GM19193 (cell line): ENCODE data around the gene COL3A1.

Experiments
- POLR2A ChIP-seq: IDR thresholded peaks from 4 replicates; pipeline ENCODE4 v1.6.1; 2011; ENCODE audit not compliant: insufficient read depth, insufficient read length; ENCODE audit errors: extremely low read depth

COL3A1 gene

DNA sequence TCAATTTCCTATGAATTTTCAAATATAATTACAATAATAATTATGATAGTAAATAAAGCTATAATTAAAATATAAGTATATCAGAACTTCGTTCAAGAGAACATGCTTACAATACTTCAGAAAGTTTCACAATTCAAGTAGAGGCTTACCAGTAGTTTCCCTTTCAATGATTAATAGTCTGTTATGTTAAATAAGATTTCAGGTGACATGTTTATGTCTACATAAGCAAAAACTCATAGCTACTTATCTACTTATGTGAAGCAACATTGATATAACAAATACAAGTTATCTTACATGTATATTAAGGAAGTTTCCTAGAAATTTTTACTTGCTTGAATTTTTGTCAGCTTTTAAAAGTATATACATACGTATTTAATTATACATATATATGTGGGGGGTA, 4.5 kb upstream of the COL3A1 start:
- TF ChIP-seq POLR2A = no peak

DNA sequence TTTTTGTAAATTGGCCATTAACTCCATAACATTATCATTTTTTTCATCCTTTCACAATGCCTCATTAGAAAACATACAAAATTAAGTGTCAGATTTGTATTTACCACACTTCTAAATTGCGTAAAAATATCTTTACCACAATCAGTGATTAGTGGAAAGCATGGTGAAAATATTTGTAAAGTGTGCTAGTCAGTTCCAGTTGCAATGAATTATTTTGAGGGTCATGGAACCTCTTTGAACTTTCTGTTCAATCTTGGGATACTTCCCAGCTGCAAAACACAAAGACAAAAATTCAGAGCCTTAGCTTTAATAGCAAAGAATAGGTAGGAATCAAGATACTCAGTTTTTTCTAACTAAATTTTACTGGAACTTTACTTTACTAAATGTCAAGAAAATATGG, 4.0 kb upstream of the COL3A1 start:
- no peak for TF ChIP-seq POLR2A

DNA sequence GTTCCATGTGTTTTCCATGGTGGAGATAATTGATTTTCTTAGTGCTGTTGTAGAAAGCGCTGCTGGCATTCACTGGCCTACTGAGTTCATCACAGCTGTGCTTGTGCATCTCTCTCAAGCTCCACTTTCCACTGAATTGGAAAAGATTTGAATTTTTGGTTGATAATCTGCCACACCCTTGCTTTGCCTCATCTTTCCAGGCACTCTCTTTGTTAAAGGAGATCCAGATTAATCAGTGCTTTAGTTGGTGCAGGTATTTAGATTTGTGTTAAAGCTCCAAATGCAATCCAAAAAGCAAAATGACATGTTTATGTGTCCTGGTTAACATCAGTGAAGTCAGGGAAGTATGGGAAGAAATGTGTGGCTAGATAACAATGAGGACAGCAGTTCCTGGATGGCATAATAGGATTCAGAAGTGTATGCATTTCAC, 2.7 kb upstream of the COL3A1 start:
- no peak for TF ChIP-seq POLR2A

DNA sequence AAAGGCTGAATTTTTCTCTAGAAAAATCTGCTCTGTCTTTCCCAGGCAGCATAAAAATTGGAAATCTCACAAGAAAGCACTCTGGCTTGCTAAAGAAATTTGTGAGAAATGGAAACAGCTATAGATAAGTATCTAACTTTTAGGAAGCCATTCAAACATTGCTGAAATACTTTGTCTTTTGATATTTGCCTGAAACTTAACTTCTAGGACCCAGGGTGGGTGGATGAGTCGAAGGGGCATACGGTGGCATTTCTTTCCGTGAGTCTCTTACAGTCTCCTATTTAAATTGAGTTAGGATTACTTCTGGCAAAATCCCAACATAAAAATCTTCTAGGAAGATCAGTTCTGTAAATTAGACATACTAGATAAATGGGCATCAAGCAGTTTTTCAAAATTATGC, 532 bp upstream of the COL3A1 start:
- no peak for TF ChIP-seq POLR2A

DNA sequence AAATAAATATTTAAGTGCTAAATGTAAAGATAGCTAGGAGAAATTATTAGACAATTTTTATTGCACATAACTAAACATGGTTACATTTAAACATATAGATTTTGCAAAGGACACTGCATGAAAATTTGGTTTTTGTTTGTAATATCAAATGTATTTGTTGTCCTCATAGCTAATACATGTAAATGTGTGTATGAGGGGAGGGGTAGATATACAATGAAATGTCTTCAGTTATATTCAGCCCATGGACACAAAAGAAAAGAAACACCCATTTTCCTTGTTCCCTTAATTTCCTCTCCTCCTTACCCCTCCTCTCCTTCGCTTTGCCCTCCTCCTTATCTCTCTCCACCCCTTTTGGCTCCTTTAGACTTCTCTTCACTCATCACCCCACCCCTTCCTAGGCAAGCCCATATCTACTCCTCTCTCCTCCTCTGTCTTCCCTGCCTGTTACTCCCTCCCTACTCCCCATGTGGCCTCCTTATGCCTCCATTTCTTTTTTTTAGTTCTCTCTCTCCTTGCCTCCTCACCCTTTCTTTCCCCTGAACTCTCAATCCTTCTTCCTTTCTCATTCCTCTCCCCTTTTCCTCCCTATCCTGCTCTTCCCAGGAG, 1.4 kb downstream of the COL3A1 start:
- TF ChIP-seq POLR2A = no peak

DNA sequence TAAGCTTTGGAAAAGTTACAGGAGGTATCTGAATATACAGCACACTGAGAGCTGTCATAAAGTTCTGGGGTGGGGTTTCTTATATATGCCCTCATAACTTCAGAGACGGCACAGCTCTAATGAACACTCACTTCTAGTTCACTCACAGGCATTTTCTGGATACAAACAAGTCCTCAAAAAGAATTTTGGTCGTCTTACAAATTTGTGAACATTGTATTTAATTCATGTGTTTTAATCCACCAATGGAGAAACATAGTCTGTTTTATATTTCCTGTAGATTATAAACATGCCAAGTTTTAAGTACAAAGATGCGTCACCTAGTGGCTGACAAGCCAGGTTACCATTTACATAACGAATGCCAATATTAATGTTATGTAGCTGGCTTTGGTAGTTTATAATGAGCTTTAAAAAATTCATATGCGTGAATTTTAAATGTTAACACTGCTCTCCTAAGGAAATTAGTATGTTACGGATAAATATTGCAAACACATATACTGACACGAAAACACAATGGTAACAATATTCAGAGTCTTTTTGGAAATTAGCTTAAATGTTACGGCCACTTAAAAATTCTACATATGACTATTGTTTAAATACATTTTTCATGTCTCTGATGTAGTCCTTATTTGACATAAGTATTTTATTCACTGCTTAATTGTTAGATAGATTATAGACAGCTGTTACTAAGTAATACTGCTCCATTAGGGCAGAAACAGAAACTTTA, 2.5 kb downstream of the COL3A1 start:
- TF ChIP-seq POLR2A = no peak

DNA sequence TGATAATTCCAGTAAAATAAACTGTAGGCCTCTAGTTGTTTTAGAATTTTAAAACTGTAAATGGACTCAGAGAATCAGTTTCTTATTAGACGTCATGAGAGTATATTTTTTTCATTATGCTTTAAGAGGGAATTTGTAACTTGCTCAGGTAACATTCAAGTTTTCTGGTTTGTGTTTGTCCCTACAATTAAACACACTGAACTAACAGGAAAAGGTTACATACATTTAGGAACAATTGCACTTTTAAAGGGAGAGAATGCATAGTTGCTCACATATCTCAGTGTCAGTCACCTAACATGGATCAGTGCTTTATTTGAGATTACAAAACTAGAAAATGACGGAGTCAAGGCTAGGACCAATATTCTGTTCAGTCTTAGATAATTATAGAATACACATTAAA, 3.1 kb downstream of the COL3A1 start:
- TF ChIP-seq POLR2A = no peak

DNA sequence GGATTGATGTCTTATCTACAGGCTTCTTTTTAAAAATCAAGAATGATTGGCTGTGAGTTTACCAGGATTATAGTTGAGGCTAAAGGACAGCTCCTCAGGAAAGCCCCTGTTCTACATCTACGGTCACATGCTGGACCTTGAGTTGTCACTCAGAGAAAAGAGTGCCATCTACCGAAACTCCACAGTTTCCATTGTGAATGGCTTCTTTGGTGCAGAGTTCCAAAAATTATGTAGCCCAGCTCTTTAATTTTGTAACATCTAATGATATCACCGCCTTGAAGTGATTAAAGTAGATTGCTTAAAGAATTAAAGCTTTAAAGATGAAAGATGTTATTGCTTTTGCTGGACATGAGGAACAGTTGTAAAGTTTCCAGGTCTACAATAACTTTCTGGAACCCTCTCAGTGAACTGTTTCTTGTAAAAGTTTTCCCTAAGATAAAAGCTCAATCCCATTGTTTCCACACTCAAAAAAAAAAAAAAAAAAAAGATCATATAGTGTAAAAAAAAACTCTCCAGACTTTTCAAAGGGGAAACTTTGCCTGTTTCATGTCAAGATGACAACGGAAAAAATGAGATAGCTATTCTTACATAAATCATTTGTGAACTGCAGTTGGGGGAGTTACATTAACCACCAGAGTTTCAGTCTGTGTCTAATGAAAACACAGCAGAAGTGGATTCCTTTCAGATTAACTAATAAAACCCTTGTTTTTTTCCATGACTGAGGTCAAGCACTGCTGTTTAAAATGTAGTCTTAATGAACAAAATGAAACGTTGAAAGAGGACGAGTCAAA, 4.3 kb downstream of the COL3A1 start:
- no peak for TF ChIP-seq POLR2A

DNA sequence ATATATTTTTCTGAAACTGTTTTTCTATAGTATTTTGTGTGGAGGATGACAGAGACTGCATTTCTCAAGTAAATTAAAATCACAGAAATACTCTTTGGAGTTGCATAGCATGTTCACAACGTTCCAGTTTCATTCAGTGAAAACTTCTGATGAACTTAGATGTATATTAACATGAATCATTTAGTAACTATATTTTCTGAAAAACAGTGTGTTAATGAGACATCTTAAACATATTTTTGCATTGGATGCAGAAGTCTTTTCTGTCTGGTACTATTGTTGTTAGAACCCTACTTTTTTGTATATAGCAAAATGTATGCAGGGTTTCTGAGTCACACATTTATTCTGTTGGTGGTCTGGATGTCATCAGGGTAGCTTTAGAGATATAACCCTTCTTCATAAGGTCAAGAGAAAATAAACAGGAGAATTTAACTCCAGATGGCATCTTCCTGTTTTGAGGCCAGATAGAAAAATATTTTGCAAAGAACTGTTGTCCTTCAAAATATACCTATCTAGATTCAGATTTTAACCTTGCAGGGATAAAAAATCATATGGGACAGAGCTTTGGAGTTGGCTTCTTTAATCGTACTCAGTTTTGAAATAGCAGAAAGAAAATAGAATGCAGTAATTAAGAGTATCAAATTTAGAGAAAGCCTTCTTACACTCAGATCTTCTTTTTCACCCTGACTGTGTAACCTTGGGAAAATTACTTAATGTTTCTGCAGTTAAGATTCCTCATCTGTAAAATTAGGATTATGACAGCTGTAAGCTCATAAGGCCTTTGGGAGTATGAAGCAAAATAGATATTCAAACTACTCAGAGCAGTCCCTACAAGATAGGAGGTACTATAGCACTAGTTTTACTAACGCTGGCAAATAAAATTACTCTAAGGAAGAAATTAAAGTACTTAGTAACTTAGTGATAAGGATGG, 5.3 kb downstream of the COL3A1 start:
- no peak for TF ChIP-seq POLR2A

DNA sequence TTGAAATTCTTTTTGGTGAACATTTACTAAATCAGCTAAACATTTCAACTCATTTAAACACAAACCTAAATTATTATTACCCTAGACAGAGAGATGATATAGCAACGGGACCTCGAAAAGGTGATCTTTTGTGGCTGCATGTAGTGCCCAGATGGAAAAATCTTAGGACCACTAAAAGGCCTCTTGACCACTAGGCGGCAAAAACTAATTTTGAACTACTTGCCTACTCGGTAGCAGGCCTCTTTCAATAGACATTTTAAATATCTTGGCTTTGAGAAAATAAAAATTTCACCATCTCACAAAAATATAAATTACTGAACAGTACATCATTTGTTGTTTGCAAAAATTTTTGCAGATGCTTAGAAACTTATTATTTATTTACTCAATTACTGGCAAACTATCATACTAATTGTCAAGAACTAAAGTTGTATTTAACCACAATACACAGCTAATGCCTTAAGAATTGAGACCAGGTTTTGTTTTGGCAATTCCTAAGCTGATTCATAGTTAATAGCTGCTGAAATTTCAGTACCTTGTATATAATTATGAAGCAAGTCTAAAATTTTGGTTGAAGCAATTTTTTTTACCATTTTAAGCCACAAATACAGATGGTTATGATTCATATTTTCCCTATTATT, 9.4 kb downstream of the COL3A1 start:
- no peak for TF ChIP-seq POLR2A

DNA sequence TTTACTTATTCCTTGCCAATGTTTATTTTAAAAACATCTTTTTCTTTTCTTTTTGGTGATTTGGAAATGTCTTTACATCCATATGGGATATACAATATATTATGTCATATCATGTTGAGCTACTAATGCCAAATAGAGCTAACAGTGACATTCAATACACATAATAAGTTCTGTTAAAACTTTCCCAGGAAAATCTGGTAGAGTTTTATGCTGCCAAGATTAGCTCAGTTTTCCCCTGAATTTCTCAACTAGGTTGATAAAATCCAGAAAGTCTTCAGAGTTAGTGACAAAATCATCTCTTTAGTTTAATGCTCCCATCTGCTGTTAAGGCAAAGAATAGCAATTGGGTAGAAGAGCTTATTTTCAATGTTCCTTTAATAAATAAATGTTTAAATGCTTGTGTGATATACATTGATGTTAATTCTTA, 9.9 kb downstream of the COL3A1 start:
- TF ChIP-seq POLR2A = no peak

DNA sequence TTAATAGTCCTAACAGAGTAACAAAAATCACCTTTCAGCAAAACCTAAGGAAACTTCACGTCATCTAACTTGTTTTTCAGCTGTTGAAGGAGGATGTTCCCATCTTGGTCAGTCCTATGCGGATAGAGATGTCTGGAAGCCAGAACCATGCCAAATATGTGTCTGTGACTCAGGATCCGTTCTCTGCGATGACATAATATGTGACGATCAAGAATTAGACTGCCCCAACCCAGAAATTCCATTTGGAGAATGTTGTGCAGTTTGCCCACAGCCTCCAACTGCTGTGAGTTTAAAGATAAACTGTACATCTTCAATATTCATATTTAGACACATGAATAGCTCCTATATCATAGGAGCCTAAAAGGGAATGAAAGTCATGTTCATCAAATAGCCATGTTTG, 10.5 kb downstream of the COL3A1 start:
- no peak for TF ChIP-seq POLR2A

DNA sequence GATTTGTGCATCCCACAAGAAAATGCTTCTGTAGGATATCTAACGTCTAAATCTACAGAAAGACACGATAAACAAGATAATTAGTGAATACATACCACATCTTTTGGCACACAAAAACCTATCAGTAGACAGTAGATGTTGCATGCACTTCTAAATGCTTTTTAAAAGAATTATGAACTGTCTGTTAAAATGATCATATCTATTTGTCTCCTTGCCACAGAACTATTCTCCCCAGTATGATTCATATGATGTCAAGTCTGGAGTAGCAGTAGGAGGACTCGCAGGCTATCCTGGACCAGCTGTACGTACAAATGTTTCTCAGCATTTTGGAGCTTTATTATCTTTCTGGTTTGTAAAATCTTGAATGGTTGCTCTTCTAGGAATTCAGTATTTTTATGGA, 12.7 kb downstream of the COL3A1 start:
- TF ChIP-seq POLR2A = no peak

DNA sequence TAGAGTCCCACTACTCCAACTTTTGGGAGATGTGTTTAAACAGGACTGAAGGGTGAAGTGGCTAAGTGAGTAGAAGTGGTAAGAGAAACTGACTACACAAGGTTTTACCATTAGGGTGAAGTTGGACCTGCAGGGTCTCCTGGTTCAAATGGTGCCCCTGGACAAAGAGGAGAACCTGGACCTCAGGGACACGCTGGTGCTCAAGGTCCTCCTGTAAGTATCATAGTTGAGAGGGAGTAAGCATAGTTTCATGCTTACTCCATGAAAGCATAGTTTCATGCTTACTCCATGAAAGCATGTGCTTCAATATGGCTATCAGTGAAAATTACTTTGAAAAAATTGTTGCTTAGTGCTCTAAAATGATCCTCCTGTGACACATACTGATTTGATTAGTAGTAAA, 19.1 kb downstream of the COL3A1 start:
- TF ChIP-seq POLR2A = no peak

DNA sequence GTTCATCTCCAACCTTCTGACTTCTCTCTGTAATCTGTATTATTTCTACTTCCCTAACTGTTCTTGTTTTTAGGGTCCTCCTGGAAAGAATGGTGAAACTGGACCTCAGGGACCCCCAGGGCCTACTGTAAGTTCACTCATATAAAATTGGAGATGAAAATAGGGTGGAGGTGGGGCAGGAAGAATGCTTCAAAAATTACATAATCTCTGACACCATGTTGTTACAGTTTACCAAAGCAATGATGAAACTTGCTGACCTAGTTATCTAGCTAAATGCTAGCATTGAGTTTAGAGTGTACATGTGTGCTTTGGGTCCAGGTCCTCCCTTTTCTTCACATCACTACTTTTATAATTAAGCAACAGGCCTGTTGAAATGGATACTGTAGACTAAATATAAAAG, 23.1 kb downstream of the COL3A1 start:
- no peak for TF ChIP-seq POLR2A

DNA sequence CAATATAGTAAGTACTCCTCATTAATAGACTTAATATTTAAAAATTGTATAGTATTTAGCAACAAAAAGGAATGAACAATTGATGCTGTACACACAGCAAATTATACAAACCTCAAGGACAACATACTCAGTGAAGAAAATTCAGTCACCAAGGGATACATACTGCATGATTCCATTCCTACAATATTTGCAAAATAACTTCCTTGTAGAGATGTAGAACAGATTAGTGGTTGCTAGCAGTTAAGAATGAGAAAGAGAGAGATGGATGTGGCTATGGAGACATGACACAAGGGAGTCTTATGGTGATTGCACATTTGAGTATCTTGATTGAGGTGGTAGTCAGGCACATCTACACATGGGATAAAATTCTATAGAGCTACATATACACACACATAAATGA, 26.0 kb downstream of the COL3A1 start:
- TF ChIP-seq POLR2A = no peak
